Stimulated activated CD4-positive, alpha-beta T cell treated with anti-CD3 and anti-CD28 coated beads, Interleukin-4, amount 100 ng/mL, for 4 hours (primary cell): ENCODE results near the gene PTCSC3.

Experiments
- DNase-seq, 2 experiments: peaks; one replicate each; pipeline ENCODE4 v3.0.0-alpha.2; 2020

The PTCSC3 gene

GRCh38 chr14:36176524-36176923 lies at the start of gene PTCSC3:
PTCSC3 (minus strand) TSS chr14:36176722.
- no peak for DNase-seq

- DNase-seq, result no peak
Observed at GRCh38 chr14:36226164-36226563, 49.6 kb upstream of the PTCSC3 start.

- DNase-seq, result no peak
Observed at GRCh38 chr14:36224176-36224575, 47.7 kb upstream of the PTCSC3 start.

GRCh38 chr14:36223558-36223957 lies 47.0 kb upstream of the PTCSC3 start:
- no peak for DNase-seq

- no peak for DNase-seq
Observed at GRCh38 chr14:36222952-36223468, 46.5 kb upstream of the PTCSC3 start.

- DNase-seq, result no peak
Observed at GRCh38 chr14:36222337-36222736, 45.8 kb upstream of the PTCSC3 start.

- DNase-seq, result no peak
Observed at GRCh38 chr14:36221112-36221511, 44.6 kb upstream of the PTCSC3 start.

- no peak for DNase-seq
Observed at GRCh38 chr14:36217732-36218131, 41.2 kb upstream of the PTCSC3 start.

GRCh38 chr14:36217027-36217426 lies 40.5 kb upstream of the PTCSC3 start:
- DNase-seq, result no peak

- DNase-seq, result no peak
Observed at GRCh38 chr14:36215217-36215598, 38.7 kb upstream of the PTCSC3 start.

- no peak for DNase-seq
Observed at GRCh38 chr14:36214476-36215216, 38.1 kb upstream of the PTCSC3 start.

GRCh38 chr14:36212987-36213386 lies 36.5 kb upstream of the PTCSC3 start:
- no peak for DNase-seq

GRCh38 chr14:36212577-36212976 lies 36.1 kb upstream of the PTCSC3 start:
- no peak for DNase-seq

GRCh38 chr14:36208690-36209278 lies 32.3 kb upstream of the PTCSC3 start:
- no peak for DNase-seq

GRCh38 chr14:36207500-36207899 lies 31.0 kb upstream of the PTCSC3 start:
- DNase-seq, result no peak

GRCh38 chr14:36204461-36205073 lies 28.0 kb upstream of the PTCSC3 start:
- no peak for DNase-seq

GRCh38 chr14:36198378-36198777 lies 21.9 kb upstream of the PTCSC3 start:
- DNase-seq, result no peak

- no peak for DNase-seq
Observed at GRCh38 chr14:36194663-36195062, 18.1 kb upstream of the PTCSC3 start.

GRCh38 chr14:36192530-36192929 lies 16.0 kb upstream of the PTCSC3 start:
- no peak for DNase-seq

GRCh38 chr14:36183402-36183801 lies 6.9 kb upstream of the PTCSC3 start:
- no peak for DNase-seq

- no peak for DNase-seq
Observed at GRCh38 chr14:36181417-36181816, 4.9 kb upstream of the PTCSC3 start.

GRCh38 chr14:36177489-36177888 lies 967 bp upstream of the PTCSC3 start:
- DNase-seq, result no peak

GRCh38 chr14:36174767-36175424 lies 1.6 kb downstream of the PTCSC3 start:
- DNase-seq, result no peak

GRCh38 chr14:36173161-36173560 lies 3.4 kb downstream of the PTCSC3 start:
- DNase-seq, result no peak
